GM10266 (cell line): ENCODE data around the gene CCL19.

Source experiments
- DNase-seq: peaks from one replicate; pipeline ENCODE4 v3.0.0; 2012; ENCODE audit errors: extremely low spot score
- TF ChIP-seq, protein P1 (sequence below): IDR thresholded peaks from 2 replicates; pipeline ENCODE4 v1.5.1; 2012; ENCODE audit warnings: mild to moderate bottlenecking, low read depth; ENCODE audit not compliant: control insufficient read depth, insufficient read depth; ENCODE audit errors: missing control alignments

Gene CCL19

DNA sequence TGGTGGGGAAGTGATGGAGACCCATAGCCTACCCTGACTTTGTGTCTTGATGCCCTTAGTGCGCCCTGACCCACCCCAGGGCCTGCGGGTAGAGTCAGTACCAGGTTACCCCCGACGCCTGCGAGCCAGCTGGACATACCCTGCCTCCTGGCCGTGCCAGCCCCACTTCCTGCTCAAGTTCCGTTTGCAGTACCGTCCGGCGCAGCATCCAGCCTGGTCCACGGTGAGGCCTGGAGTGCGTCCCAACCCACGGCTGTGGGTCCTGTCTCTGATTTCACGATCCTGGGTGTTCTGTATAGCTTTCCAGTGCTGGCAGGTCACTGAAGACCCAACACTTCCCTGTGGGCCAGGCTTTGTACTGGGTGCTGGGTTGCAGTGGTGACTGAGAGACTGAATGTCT is 32.6 kb downstream of the CCL19 start:
- TF ChIP-seq, protein P1, sequence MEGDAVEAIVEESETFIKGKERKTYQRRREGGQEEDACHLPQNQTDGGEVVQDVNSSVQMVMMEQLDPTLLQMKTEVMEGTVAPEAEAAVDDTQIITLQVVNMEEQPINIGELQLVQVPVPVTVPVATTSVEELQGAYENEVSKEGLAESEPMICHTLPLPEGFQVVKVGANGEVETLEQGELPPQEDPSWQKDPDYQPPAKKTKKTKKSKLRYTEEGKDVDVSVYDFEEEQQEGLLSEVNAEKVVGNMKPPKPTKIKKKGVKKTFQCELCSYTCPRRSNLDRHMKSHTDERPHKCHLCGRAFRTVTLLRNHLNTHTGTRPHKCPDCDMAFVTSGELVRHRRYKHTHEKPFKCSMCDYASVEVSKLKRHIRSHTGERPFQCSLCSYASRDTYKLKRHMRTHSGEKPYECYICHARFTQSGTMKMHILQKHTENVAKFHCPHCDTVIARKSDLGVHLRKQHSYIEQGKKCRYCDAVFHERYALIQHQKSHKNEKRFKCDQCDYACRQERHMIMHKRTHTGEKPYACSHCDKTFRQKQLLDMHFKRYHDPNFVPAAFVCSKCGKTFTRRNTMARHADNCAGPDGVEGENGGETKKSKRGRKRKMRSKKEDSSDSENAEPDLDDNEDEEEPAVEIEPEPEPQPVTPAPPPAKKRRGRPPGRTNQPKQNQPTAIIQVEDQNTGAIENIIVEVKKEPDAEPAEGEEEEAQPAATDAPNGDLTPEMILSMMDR = no peak
- DNase-seq = no peak

DNA sequence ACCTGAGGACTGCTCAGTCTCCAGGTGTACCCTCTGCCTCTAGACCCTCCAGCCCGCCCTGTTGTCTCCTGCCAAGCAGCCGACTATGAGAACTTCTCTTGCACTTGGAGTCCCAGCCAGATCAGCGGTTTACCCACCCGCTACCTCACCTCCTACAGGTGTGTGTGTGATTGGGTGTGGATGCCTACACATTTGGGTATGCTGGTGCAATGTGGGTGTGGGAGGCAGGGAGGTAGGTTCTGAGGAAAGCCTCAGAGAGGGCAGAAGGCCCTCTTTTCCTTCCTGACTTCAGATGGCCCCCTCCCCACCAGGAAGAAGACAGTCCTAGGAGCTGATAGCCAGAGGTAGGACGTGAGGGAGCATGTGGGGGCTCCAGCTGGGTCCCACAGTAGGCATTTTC is 34.1 kb downstream of the CCL19 start:
- no peak for DNase-seq
- TF ChIP-seq, protein P1 = no peak

DNA sequence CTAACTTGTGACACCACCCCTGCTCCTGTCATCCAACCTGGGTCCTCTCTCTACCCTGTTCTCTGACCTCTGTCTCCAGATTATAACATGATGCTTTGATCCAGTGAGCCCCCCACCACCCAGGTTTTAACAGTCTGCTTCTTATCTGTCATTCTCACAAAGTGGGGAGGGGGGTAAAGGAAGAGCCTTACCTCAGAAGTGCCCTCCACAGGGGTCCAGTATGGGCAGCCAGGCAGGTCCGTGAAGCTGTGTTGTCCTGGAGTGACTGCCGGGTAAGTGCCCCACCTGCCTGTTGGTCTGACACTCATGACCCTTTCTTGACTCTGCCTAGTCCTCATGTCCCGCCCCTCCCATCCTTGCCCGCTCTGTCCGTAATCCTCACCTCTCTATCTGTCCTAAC is 35.7 kb downstream of the CCL19 start:
- DNase-seq = no peak
- TF ChIP-seq, protein P1 = no peak

DNA sequence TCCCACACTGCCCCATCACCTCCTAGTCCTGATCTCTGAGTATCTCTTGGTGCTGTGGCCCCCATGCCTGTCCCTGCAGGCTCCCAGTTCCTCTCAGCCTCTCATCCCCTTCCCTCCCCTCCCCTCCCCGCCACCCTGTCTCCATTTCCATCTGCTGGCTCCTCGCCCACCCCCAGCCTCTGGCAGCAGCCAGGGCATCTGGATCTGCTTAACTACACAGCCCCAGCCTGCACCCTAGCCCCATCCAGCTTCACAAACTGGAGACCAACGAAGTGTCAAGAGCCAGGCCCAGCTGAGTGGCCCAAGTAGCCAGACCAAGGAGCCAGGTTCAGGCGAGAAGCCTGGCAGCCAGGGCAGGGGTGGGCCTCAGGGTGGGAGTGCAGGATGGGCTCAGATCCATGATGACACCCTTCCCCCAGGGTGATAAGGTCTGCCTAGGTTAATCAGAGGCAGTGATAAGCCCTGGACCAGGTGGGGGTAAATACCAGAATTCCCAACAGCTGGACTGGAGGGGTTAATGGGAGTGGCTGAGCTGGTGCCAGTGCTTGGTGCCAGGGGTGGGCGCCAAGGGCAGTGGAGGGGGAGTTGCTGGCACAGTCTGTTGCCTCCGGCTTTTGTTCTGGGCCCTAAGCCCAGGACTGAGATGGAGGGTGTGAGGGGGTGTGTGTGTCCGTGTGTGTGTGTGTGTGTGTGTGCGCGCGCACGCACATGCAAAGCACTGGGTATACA is 36.6 kb downstream of the CCL19 start:
- no peak for DNase-seq
- TF ChIP-seq, protein P1 = no peak

DNA sequence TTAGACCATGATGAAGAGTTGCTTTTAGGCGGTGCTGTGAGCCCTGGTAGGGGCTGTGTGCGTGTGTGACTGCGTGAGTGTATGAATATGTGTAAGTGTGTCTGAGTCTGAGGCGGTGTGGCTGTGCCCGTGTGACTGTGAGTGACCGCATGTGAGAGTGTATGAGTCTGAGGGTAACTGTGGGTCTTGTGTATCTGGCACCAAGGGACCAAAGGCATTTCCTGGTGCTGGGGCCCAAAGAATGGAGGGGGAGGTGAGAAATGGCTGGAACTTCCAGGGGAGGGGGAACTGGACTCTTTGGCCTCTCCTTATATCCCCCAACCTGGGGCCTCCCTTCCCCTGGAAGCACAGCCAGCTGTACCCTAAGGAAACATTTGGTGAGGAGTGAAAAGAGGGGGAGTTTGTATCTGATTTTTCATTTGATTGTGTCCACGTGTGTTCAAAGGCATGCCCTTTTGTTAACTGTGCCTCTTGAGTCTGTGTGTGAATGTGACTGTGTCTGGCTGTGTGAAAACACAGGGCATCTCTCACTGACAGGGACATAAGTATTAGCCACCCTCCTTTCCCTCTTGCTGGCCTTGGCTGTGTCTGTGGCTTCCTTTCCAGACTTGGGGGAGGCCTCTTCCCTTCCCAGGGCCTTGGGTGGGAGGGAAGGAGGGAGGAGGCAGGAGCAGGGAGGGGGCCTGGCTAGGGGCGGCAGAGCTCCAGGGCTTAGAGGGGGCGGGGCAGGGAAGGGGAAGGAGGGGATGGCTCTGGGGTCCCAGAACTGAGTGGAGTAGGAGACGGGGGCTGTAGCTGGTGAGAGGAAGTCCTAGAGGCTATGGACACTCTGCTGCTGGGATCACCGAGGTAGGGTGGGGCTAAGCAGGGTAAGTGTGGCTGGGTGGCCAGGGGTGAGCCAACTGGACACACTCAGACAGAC is 37.7 kb downstream of the CCL19 start:
- no peak for DNase-seq
- TF ChIP-seq, protein P1 = no peak

DNA sequence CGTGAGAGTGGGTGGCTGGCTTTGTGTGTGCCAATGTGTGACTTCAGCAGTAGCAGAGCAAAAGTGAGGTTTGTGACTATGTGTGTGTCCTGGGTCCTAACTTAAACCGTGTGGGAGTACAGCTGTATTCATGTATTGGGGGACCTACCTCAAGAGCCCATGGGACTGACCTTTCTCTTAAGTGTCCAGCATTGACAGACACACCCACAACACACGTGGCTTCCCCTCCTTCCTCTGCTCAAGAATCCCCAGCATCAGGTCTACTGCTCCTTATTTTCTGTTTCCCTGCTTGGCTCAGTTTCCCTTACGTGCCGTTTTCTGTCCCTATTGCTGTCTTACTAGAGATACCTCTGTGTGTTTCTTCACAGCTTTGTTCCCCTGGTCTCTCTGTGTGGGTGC is 38.5 kb downstream of the CCL19 start:
- TF ChIP-seq, protein P1 = no peak
- no peak for DNase-seq

DNA sequence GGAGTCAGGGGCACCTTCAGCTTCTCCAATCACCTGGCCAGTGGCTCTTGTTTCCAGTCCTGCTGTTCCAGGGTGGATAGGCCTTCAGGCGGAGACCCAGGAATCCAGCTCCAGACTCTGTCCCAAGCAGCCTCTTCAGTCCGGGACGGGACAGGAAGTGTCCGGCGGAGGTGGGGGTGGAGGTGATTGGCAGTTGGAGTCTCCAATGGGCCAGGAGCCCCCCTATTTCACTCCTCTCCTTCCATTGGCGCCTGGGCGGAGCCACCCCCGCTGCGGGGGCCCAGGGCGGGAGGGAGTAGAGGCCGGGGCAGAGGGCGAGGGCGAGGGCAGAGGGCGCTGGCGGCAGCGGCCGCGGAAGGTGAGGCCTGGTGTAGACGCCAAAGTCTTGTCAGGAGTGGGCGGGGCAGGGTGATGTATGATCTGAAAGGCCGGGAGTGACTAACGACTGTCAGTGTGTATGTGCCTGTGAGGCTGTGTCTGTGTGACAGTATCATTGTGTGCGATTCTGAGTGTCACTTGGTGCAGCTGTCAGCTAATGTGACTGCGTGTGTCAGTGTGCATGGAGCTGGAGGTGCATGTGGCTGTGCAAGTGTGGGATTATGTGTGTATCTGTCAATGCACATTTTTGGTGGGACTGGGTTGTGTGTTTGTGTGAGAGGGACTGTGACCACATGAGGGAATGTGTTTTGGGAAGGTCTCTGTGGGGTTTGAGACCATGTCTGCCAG is 39.0 kb downstream of the CCL19 start, which contains the start of gene IL11RA:
Gene IL11RA (plus strand): TSS at position 310 of the 726 bp plus-strand sequence. CDS start 3,033 bp downstream, outside the sequence.
- no peak for DNase-seq
- TF ChIP-seq, protein P1 = no peak
